GM23338 (cell line): ENCODE data around the gene HTRA2. TPM values are rescaled to one million over a fixed set of nuclear protein-coding genes. Genes with fewer than 3 reads are reported as not detected.

ENCODE experiments used
- ATAC-seq: fragments of 200-7000 bp; cut with Tn5 transposase; 3 replicates; pipeline ENCODE4 v1.9.1; 2020
- DNase-seq: peaks from one replicate; pipeline ENCODE4 v3.0.0-alpha.2; 2015; ENCODE audit warnings: low spot score
- H2AFZ ChIP-seq: fragments of 200-600 bp; sonication (generic); 2 replicates; pipeline ENCODE4 v1.8.0; 2016; ENCODE audit warnings: antibody characterized with exemption, mild to moderate bottlenecking, moderate library complexity
- H3F3A ChIP-seq: fragments of 200-600 bp; sonication (generic); replicated peaks from 2 replicates; pipeline ENCODE4 v1.8.0; 2017; ENCODE audit warnings: antibody characterized with exemption, mixed run types, low read depth
- H3K27ac ChIP-seq: fragments of 200-600 bp; sonication (generic); 2 replicates; pipeline ENCODE4 v1.6.1; 2016; ENCODE audit warnings: low read depth
- H3K27me3 ChIP-seq: fragments of 200-600 bp; sonication (generic); 2 replicates; pipeline ENCODE4 v1.8.0; 2016; ENCODE audit warnings: mild to moderate bottlenecking, mixed run types, moderate library complexity; ENCODE audit not compliant: insufficient read depth
- H3K36me3 ChIP-seq: fragments of 200-600 bp; sonication (generic); 2 replicates; pipeline ENCODE4 v1.8.0; 2016; ENCODE audit warnings: mild to moderate bottlenecking; ENCODE audit not compliant: insufficient read depth
- H3K4me1 ChIP-seq: fragments of 200-600 bp; sonication (generic); 2 replicates; pipeline ENCODE4 v1.8.0; 2016; ENCODE audit warnings: mild to moderate bottlenecking, moderate library complexity; ENCODE audit not compliant: insufficient read depth
- H3K4me2 ChIP-seq: fragments of 200-600 bp; sonication (generic); 2 replicates; pipeline ENCODE4 v1.7.1; 2017; ENCODE audit warnings: mixed run types
- H3K4me3 ChIP-seq: fragments of 200-600 bp; sonication (generic); 2 replicates; pipeline ENCODE4 v1.6.1; 2016; ENCODE audit warnings: mixed run types
- H3K79me2 ChIP-seq: fragments of 200-600 bp; sonication (generic); replicated peaks from 2 replicates; pipeline ENCODE4 v1.8.0; 2017; ENCODE audit warnings: mild to moderate bottlenecking; ENCODE audit not compliant: insufficient read depth
- H3K9me2 ChIP-seq: fragments of 200-600 bp; sonication (generic); 2 replicates; pipeline ENCODE4 v1.8.0; 2017; ENCODE audit not compliant: insufficient read depth
- H4K20me1 ChIP-seq: fragments of 200-600 bp; sonication (generic); replicated peaks from 2 replicates; pipeline ENCODE4 v1.8.0; 2017; ENCODE audit warnings: mild to moderate bottlenecking; ENCODE audit not compliant: insufficient read depth
- H3K27ac Mint-ChIP-seq: 2 replicates; pipeline ENCODE4 v1.8.0; 2020; ENCODE audit warnings: inconsistent platforms, mild to moderate bottlenecking, moderate library complexity, mixed read lengths
- H3K27me3 Mint-ChIP-seq: 3 replicates; pipeline ENCODE4 v1.8.0; 2022; ENCODE audit warnings: low read depth, mild to moderate bottlenecking, moderate library complexity, mixed read lengths, inconsistent platforms; ENCODE audit not compliant: insufficient read depth, poor library complexity
- H3K36me3 Mint-ChIP-seq: 3 replicates; pipeline ENCODE4 v1.8.0; 2021; ENCODE audit warnings: low read depth, mild to moderate bottlenecking, inconsistent platforms, moderate library complexity, mixed read lengths
- H3K4me1 Mint-ChIP-seq: 3 replicates; pipeline ENCODE4 v1.8.0; 2020; ENCODE audit warnings: mild to moderate bottlenecking, inconsistent platforms, mixed read lengths
- H3K4me3 Mint-ChIP-seq: 3 replicates; pipeline ENCODE4 v1.8.0; 2021; ENCODE audit warnings: moderate library complexity, mild to moderate bottlenecking, inconsistent platforms, mixed read lengths
- H3K9me3 Mint-ChIP-seq: 3 replicates; pipeline ENCODE4 v1.8.0; 2020; ENCODE audit warnings: moderate library complexity, mild to moderate bottlenecking, inconsistent platforms, mixed read lengths
- CREB1 ChIP-seq: fragments of 250-450 bp; sonication (Bioruptor Pico); IDR thresholded peaks from 2 replicates; pipeline ENCODE4 v1.5.0; 2020; ENCODE audit warnings: low read depth, mild to moderate bottlenecking, moderate library complexity
- ETS1 ChIP-seq: IDR thresholded peaks from 2 replicates; pipeline ENCODE4 v1.6.1; 2016; ENCODE audit warnings: antibody characterized with exemption
- EZH2 ChIP-seq: fragments of 200-600 bp; sonication (generic); IDR thresholded peaks from one replicate; pipeline ENCODE4 v1.8.0; 2017; ENCODE audit warnings: antibody characterized with exemption, mild to moderate bottlenecking, low read depth; ENCODE audit not compliant: unreplicated experiment
- EZH2phosphoT487 ChIP-seq: fragments of 200-600 bp; sonication (generic); IDR thresholded peaks from one replicate; pipeline ENCODE4 v1.8.1; 2018; ENCODE audit warnings: antibody characterized with exemption; ENCODE audit not compliant: unreplicated experiment
- JUNB ChIP-seq: IDR thresholded peaks from one replicate; pipeline ENCODE4 v1.6.1; 2016; ENCODE audit warnings: antibody characterized with exemption; ENCODE audit not compliant: unreplicated experiment
- STAT1 ChIP-seq: IDR thresholded peaks from one replicate; pipeline ENCODE4 v1.6.1; 2016; ENCODE audit warnings: antibody characterized with exemption; ENCODE audit not compliant: unreplicated experiment
- ZNF114 ChIP-seq: fragments of 250-450 bp; sonication (Bioruptor Pico); IDR thresholded peaks from 2 replicates; pipeline ENCODE4 v1.5.0; 2020; ENCODE audit warnings: mild to moderate bottlenecking, moderate library complexity
- polyA plus RNA-seq: library from polyadenylated mRNA; unstranded; fragments of >200 nt; fragmentation: Nextera tagmentation; extraction: Ambion mirVana; gene quantifications from 2 replicates; pipeline ENCODE4 v1.2.1, GENCODE V29; 2016
- total RNA-seq: library from RNA; depleted of rRNA; stranded (reverse); fragments of >200 nt; shearing (Covaris generic); gene quantifications from 2 replicates; pipeline ENCODE4 v1.2.3, GENCODE V29; 2014

HTRA2 gene
- total and polyA plus RNA-seq, 2 experiments from 2014 or later, result 17.8 to 19.7 TPM

DNA sequence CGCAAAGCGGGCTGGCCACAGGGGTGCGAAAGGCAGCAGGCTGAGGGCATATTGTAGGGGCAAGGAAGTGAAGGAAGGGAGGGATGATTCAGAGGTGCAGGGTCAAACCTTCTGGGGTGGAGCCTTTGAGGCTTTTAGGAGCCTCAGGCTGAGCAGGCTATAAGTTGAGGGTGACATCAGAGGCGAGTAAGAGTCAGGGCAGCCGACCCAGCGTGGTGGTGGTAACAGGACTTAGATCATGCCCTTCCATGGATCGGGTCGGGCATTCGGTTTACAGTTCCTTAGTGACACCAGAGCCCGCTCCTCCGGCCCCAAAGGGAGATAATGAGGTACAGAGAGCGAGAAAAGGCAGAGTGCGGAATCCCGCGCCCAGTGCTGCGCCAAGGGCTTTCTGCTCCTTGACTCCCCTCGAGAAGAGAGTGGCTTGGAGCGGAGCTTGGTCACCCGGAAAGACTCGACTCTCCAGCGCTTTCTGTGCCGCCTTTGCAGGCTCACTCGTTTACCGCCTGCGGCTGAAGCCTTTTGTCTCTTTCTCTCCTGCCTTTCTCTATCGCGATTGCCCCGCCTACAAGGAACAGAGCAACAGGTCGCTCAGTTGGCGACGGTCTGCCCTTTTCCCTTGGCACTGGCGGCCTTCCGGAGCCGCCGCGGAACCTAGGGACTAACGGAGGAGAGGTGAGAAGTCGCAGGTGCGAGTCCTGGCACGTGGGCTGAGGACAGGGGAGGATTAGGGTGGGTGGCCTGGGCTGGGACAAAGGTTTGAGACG lies 31.1 kb upstream of the HTRA2 start:
- ATAC-seq (peak; percentile 19), DNase-seq (peak; percentile 88)
- Histone ChIP-seq H3F3A (peaks cover 39% of the 10 kb centered on the region), H3K4me2 (peak overlapping the region; percentile 95), H3K9me2 (no peaks in the 10 kb centered on the region), H3K27me3 (peaks cover 97% of the 10 kb centered on the region), H3K27ac (no peak overlapping the region), H3K79me2 (no peaks in the 10 kb centered on the region), H4K20me1 (peaks cover 8% of the 10 kb centered on the region; the same call in 1 of the 2 replicates), H3K36me3 (no peaks in the 10 kb centered on the region), H3K4me3 (peak overlapping the region; percentile 69), H2AFZ (peak overlapping the region; percentile 98), H3K4me1 (peaks cover 42% of the 10 kb centered on the region)
- peak overlapping the region; percentile 77 for H3K4me3 Mint-ChIP-seq
- peaks cover 43% of the 10 kb centered on the region for H3K4me1 Mint-ChIP-seq
- H3K27me3 Mint-ChIP-seq, result peaks cover 86% of the 10 kb centered on the region
- peaks cover 8% of the 10 kb centered on the region for H3K36me3 Mint-ChIP-seq
- H3K9me3 Mint-ChIP-seq, result no peaks in the 10 kb centered on the region
- no peak overlapping the region for H3K27ac Mint-ChIP-seq
- TF ChIP-seq EZH2 (peak; percentile 96), EZH2phosphoT487 (peak; percentile 55), JUNB (no peak), CREB1 (CRISPR knock-in tag) (no peak)

GRCh38 chr2:74499267-74499939 lies 30.3 kb upstream of the HTRA2 start, which contains the start of gene LBX2:
LBX2 (minus strand) TSS chr2:74499603; CDS start chr2:74499537, 66 bp downstream.
- peaks cover 9% of the 10 kb centered on the region; the same call in 1 of the 2 replicates for H4K20me1 ChIP-seq
- DNase-seq, result peak; percentile 57

More at GRCh38 chr2:74499267-74499939, 30.3 kb upstream of the HTRA2 start, which contains the start of gene LBX2:
- H3K4me2 ChIP-seq, result peak within 1 kb of the TSS; percentile 95
- Mint-ChIP-seq H3K4me1 (peaks cover 50% of the 10 kb centered on the region), H3K27me3 (peaks cover 93% of the 10 kb centered on the region), H3K9me3 (no peaks in the 10 kb centered on the region), H3K27ac (no peak within 1 kb of the TSS), H3K36me3 (peaks cover 5% of the 10 kb centered on the region), H3K4me3 (peak within 1 kb of the TSS; percentile 77)
- H3K9me2 ChIP-seq, result no peaks in the 10 kb centered on the region
- peak; percentile 7 for ATAC-seq
- H3K36me3 ChIP-seq, result no peaks in the 10 kb centered on the region
- peaks cover 100% of the 10 kb centered on the region for H3K27me3 ChIP-seq
- H3K4me3 ChIP-seq, result peak within 1 kb of the TSS; percentile 69
- peaks cover 49% of the 10 kb centered on the region for H3K4me1 ChIP-seq
- H3F3A ChIP-seq, result peaks cover 42% of the 10 kb centered on the region
- TF ChIP-seq EZH2phosphoT487 (peak; percentile 47), EZH2 (peak; percentile 62), CREB1 (CRISPR knock-in tag) (no peak), STAT1 (no peak), ZNF114 (CRISPR knock-in tag) (no peak), ETS1 (no peak)
- no peak within 1 kb of the TSS for H3K27ac ChIP-seq
- H3K79me2 ChIP-seq, result no peaks in the 10 kb centered on the region
- H2AFZ ChIP-seq, result peak within 1 kb of the TSS; percentile 98
